DND-41 (cell line): ENCODE measurements around the gene DGKG.

ENCODE experiments used
- ATAC-seq: fragments of 200-7000 bp; cut with Tn5 transposase; 3 replicates; pipeline ENCODE4 v1.9.1; 2021; ENCODE audit warnings: low read depth; ENCODE audit not compliant: insufficient read depth
- DNase-seq: peaks from one replicate; pipeline ENCODE4 v3.0.0-alpha.2; 2020
- H2AFZ ChIP-seq: 2 replicates; pipeline ENCODE4 v1.6.0; 2012; ENCODE audit warnings: low read depth, low read length
- H3K27ac ChIP-seq: 2 replicates; pipeline ENCODE4 v1.5.1; 2012; ENCODE audit warnings: low read length, inconsistent platforms
- H3K27me3 ChIP-seq: fragments of 200-600 bp; sonication (generic); 2 replicates; pipeline ENCODE4 v1.6.0; 2012; ENCODE audit warnings: low read length, mild to moderate bottlenecking, inconsistent platforms; ENCODE audit not compliant: insufficient read depth, poor library complexity
- H3K36me3 ChIP-seq: 2 replicates; pipeline ENCODE4 v1.5.1; 2012; ENCODE audit warnings: low read length, inconsistent platforms; ENCODE audit not compliant: insufficient read depth
- H3K4me1 ChIP-seq: 2 replicates; pipeline ENCODE4 v1.5.1; 2012; ENCODE audit warnings: mild to moderate bottlenecking, low read length; ENCODE audit not compliant: insufficient read depth
- H3K4me2 ChIP-seq: 2 replicates; pipeline ENCODE4 v1.6.0; 2012; ENCODE audit warnings: mild to moderate bottlenecking, moderate library complexity, low read length, inconsistent platforms; ENCODE audit not compliant: insufficient read depth
- H3K4me3 ChIP-seq, 2 experiments: fragments of 200-600 bp in 1 of 2; shearing (Covaris generic) in 1 of 2; 2 replicates each; pipeline ENCODE4 v1.5.1; 2012 to 2016; ENCODE audit warnings: inconsistent platforms in 2 of 2, low read length in 2 of 2, mild to moderate bottlenecking in 2 of 2, low read depth in 1 of 2, moderate library complexity in 1 of 2
- H3K79me2 ChIP-seq: 2 replicates; pipeline ENCODE4 v1.6.0; 2012; ENCODE audit warnings: low read length, inconsistent platforms; ENCODE audit not compliant: insufficient read depth
- H3K9ac ChIP-seq: 2 replicates; pipeline ENCODE4 v1.6.0; 2012; ENCODE audit warnings: low read depth, mild to moderate bottlenecking, inconsistent platforms, low read length, moderate library complexity
- H3K9me3 ChIP-seq: 2 replicates; pipeline ENCODE4 v1.5.1; 2012; ENCODE audit warnings: low read length, moderate library complexity, mild to moderate bottlenecking, inconsistent platforms; ENCODE audit not compliant: insufficient read depth, severe bottlenecking
- H4K20me1 ChIP-seq: 2 replicates; pipeline ENCODE4 v1.6.0; 2012; ENCODE audit warnings: low read length; ENCODE audit not compliant: insufficient read depth
- CTCF ChIP-seq: IDR thresholded peaks from 2 replicates; pipeline ENCODE4 v1.5.1; 2012; ENCODE audit warnings: borderline replicate concordance, low read length, moderate library complexity, mild to moderate bottlenecking; ENCODE audit not compliant: poor library complexity, severe bottlenecking; ENCODE audit errors: extremely low read depth
- EZH2 ChIP-seq: IDR thresholded peaks from 3 replicates; pipeline ENCODE4 v1.6.1; 2012; ENCODE audit warnings: borderline replicate concordance, low read depth, mild to moderate bottlenecking, moderate library complexity, low read length, inconsistent platforms; ENCODE audit not compliant: severe bottlenecking

Gene DGKG

GRCh38 chr3:186220911-186221645, 141.0 kb downstream of the DGKG start:
- H3K27me3 ChIP-seq: peaks cover 5% of the 10 kb centered on the region
- no peak overlapping the region for H3K4me3 ChIP-seq
- H3K27ac ChIP-seq: no peak overlapping the region
- ATAC-seq: no peak
- H3K79me2 ChIP-seq: no peaks in the 10 kb centered on the region
- TF ChIP-seq CTCF (no peak), EZH2 (no peak)
- no peak for DNase-seq
- H3K4me1 ChIP-seq: no peaks in the 10 kb centered on the region
- H2AFZ ChIP-seq: no peak overlapping the region
- H3K9me3 ChIP-seq: no peaks in the 10 kb centered on the region
- H3K36me3 ChIP-seq: no peaks in the 10 kb centered on the region
- H3K4me2 ChIP-seq: no peak overlapping the region
- no peaks in the 10 kb centered on the region for H4K20me1 ChIP-seq
- no peak overlapping the region for H3K9ac ChIP-seq

GRCh38 chr3:186220365-186220764, 141.7 kb downstream of the DGKG start:
- ATAC-seq: no peak
- no peak overlapping the region for H3K4me3 ChIP-seq
- peaks cover 4% of the 10 kb centered on the region for H3K27me3 ChIP-seq
- H3K79me2 ChIP-seq: no peaks in the 10 kb centered on the region
- no peak overlapping the region for H3K9ac ChIP-seq
- H3K9me3 ChIP-seq: no peaks in the 10 kb centered on the region
- no peak overlapping the region for H3K4me2 ChIP-seq
- H4K20me1 ChIP-seq: no peaks in the 10 kb centered on the region
- H3K4me1 ChIP-seq: no peaks in the 10 kb centered on the region
- H2AFZ ChIP-seq: no peak overlapping the region
- no peak overlapping the region for H3K27ac ChIP-seq
- no peak for DNase-seq
- TF ChIP-seq CTCF (no peak), EZH2 (no peak)
- no peaks in the 10 kb centered on the region for H3K36me3 ChIP-seq

DNA sequence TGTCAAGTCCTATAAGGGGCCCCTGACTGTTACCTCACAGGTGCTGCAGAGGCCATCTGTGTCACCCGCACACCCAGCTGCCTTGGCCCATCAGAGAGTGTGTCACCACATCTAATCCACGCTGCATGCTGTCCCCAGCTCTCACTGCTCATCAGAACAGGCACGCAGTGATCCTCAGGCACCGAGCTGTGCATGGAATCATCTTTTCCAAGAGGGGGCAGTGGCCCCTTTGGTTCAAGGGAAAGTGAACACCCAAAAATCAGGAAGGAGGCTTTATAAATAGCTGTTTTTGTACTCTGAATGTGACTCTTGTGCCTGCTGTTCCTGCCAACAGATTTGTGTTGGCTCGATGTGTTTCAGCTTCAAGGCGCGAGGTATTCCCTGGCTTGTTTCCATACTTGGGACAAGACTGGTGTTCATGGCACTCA, 142.8 kb downstream of the DGKG start:
- Histone ChIP-seq H3K9ac (no peak overlapping the region), H2AFZ (no peak overlapping the region), H3K9me3 (no peaks in the 10 kb centered on the region), H3K4me2 (no peak overlapping the region), H4K20me1 (no peaks in the 10 kb centered on the region), H3K79me2 (no peaks in the 10 kb centered on the region), H3K4me1 (no peaks in the 10 kb centered on the region), H3K4me3 (no peak overlapping the region), H3K27ac (no peak overlapping the region), H3K36me3 (no peaks in the 10 kb centered on the region), H3K27me3 (peaks cover 4% of the 10 kb centered on the region)
- no peak for DNase-seq
- 0 out of 3 replicates have a peak, but pooled peaks have one; percentile 27 for ATAC-seq
- no peak for TF ChIP-seq CTCF
- TF ChIP-seq EZH2: no peak

DNA sequence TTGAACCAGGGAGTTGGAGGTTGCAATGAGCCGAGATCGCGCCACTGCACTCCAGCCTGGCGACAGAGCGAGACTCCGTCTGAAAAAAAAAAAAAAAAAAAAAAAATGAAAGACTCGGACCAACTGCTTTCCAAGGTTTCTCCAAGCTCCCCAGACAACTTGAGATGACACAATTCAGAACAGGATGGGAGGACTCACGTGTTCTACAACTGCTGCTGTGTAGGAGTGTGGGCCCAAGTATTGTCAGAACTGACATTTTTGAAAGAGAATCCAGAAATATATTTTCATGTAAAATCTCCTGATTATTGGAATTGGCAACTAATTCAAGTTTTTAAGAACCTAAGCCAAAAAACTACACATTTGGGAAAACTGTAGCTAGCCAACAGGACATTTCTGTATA, 143.6 kb downstream of the DGKG start:
- Histone ChIP-seq H3K27ac (no peak overlapping the region), H3K4me2 (no peak overlapping the region)
- no peak for ATAC-seq

More for the DNA sequence above, 143.6 kb downstream of the DGKG start:
- Histone ChIP-seq H3K36me3 (no peaks in the 10 kb centered on the region), H3K4me1 (no peaks in the 10 kb centered on the region), H2AFZ (no peak overlapping the region), H3K27me3 (no peaks in the 10 kb centered on the region), H3K9ac (no peak overlapping the region), H3K4me3 (no peak overlapping the region), H4K20me1 (no peaks in the 10 kb centered on the region), H3K79me2 (no peaks in the 10 kb centered on the region), H3K9me3 (no peaks in the 10 kb centered on the region)
- TF ChIP-seq EZH2 (no peak), CTCF (no peak)
- no peak for DNase-seq
